ENCODE data around the gene RPL13A. TPM values are rescaled to one million over a fixed set of nuclear protein-coding genes. Genes with fewer than 3 reads are reported as not detected.

The RPL13A gene
- total RNA-seq, 1 experiment from 2014 or later: 3,819 TPM

DNA sequence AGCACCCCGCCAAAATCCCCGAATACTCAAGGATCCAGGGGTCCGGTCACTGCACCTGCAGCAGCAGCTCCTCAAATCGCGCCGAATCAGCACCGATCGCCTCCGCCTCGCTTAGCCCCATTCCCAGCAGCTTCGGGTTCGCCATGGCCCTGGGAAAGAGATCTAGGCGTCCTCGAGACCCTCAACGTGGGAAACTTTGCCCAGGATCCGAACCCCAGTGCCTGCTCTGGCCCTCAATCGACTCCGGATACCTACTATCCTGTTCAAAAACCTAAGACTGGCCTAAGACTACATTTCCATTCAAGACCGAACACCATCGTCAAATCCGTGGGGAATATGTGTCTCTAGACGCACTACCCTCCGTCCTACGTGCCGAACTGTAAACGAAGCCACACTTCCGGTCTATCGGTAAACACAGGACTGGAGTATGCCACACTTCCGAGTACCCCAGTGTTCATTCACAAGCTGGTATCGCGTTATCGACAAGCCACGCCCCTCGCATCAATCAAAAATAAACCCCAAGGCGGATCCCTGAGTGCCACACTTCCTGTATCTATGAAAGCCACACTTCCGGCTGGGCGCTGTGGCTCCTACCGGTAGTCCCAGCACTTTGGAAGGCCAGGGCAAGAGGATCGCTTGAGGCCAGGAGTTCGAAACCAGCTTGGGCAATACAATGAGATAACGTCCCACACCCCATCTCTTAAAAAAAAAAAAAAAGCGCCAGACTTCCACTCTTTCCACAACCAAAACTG is 35.8 kb upstream of the RPL13A start, which contains the start of gene PIH1D1:
Gene PIH1D1, minus strand, starts transcription at position 385 of the 752 bp plus-strand sequence. Its CDS starts 240 bp downstream, at position 145.
- intact Hi-C loops (cut with micrococcal nuclease): loop anchor here (5.0 kb wide), 1 partner anchor 36 kb away; the partner anchor contains the start of gene RPL13A
- no peaks in the 10 kb centered on the region for H3K9me3 Mint-ChIP-seq (ENCODE audit: unreplicated experiment)
- POLR2A ChIA-PET: interaction anchor here (0.5 to 4.8 kb wide), 28 partner anchors 9 to 1726 kb away, joined by 3 to 43 read pairs (median 4); partner anchors contain the start of genes BCL2L12, GYS1, IRF3 and NOSIP
- CTCF ChIA-PET: interaction anchor here (0.5 to 1.6 kb wide), 7 partner anchors 22 to 231 kb away, joined by 3 to 7 read pairs (median 3); no protein-coding TSS in a partner anchor
- H3K36me3 Mint-ChIP-seq (ENCODE audit: insufficient read depth, unreplicated experiment): peaks cover 45% of the 10 kb centered on the region
- no peaks in the 10 kb centered on the region for H3K27me3 Mint-ChIP-seq (ENCODE audit: insufficient read depth, unreplicated experiment)
- peak; percentile 100 for DNase-seq (ENCODE audit: unreplicated experiment)
- H3K4me3 Mint-ChIP-seq (ENCODE audit: unreplicated experiment): peak within 1 kb of the TSS; percentile 96
- H3K27ac Mint-ChIP-seq (ENCODE audit: low read depth, unreplicated experiment): peak within 1 kb of the TSS; percentile 100
- H3K4me1 Mint-ChIP-seq (ENCODE audit: insufficient read depth, unreplicated experiment): peaks cover 16% of the 10 kb centered on the region
- TSS peak; percentile 83 for BruUV-seq (replicated peaks)
- TF ChIP-seq, protein P1, sequence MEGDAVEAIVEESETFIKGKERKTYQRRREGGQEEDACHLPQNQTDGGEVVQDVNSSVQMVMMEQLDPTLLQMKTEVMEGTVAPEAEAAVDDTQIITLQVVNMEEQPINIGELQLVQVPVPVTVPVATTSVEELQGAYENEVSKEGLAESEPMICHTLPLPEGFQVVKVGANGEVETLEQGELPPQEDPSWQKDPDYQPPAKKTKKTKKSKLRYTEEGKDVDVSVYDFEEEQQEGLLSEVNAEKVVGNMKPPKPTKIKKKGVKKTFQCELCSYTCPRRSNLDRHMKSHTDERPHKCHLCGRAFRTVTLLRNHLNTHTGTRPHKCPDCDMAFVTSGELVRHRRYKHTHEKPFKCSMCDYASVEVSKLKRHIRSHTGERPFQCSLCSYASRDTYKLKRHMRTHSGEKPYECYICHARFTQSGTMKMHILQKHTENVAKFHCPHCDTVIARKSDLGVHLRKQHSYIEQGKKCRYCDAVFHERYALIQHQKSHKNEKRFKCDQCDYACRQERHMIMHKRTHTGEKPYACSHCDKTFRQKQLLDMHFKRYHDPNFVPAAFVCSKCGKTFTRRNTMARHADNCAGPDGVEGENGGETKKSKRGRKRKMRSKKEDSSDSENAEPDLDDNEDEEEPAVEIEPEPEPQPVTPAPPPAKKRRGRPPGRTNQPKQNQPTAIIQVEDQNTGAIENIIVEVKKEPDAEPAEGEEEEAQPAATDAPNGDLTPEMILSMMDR (IDR thresholded peaks at IDR 0.05; ENCODE audit: unreplicated experiment): no peak

DNA sequence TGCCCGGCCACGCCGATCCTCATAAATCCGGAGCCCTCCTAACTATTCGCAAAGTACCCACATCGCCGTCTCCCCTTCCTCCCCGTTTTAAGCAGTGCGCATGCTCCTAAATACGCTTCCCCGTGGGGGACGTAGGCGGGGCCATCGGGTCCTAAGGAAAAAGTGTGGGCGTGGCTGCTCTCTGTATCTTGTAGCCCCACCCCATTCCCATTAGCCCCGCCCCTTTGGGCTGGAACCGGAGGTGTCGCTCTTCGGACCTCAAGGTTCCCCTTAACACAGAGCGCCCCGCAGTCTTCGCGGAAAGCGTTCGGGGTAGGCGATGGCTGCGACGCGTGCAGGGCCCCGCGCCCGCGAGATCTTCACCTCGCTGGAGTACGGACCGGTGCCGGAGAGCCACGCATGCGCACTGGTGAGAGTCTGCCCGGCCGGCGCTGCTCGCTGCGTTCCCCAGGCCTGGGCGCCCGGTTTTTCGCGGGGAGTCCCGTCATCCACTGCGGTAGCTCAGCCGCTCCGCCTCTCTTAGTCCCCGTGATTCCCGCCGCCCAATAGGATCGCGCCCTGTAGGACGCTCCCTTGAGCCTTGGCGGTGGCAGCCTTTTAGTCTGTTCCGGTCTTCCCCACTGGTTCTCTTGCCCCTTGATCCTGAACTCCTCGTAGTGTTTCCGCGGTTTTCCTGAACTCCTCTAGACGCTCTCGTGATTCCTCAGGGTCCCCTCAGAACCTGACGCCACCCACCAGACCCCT is 34.2 kb upstream of the RPL13A start, which contains the start of gene ALDH16A1:
Gene ALDH16A1, plus strand, starts transcription at position 213 of the 744 bp plus-strand sequence. Its CDS starts 107 bp downstream, at position 320.
- ChIA-PET POLR2A (interaction anchor here (0.6 to 4.8 kb wide), 21 partner anchors 8 to 1403 kb away, joined by 3 to 43 read pairs (median 4); partner anchors contain the start of genes ATF5, DKKL1, GYS1 and IRF3), CTCF (interaction anchor here (0.6 to 1.2 kb wide), 3 partner anchors 26 to 203 kb away, joined by 3 to 5 read pairs (median 3); no protein-coding TSS in a partner anchor)
- Mint-ChIP-seq H3K4me3 (ENCODE audit: unreplicated experiment) (peak within 1 kb of the TSS; percentile 96), H3K9me3 (ENCODE audit: unreplicated experiment) (no peaks in the 10 kb centered on the region), H3K27me3 (ENCODE audit: insufficient read depth, unreplicated experiment) (no peaks in the 10 kb centered on the region), H3K36me3 (ENCODE audit: insufficient read depth, unreplicated experiment) (peaks cover 41% of the 10 kb centered on the region), H3K4me1 (ENCODE audit: insufficient read depth, unreplicated experiment) (peaks cover 16% of the 10 kb centered on the region), H3K27ac (ENCODE audit: low read depth, unreplicated experiment) (peak within 1 kb of the TSS; percentile 100)
- BruUV-seq (replicated peaks): no TSS peak
- intact Hi-C loops (cut with micrococcal nuclease): loop anchor here (5.0 kb wide), 1 partner anchor 34 kb away; the partner anchor contains the start of gene RPL13A
- TF ChIP-seq, protein P1 (IDR thresholded peaks at IDR 0.05; ENCODE audit: unreplicated experiment): no peak
- DNase-seq (ENCODE audit: unreplicated experiment): peak; percentile 99

DNA sequence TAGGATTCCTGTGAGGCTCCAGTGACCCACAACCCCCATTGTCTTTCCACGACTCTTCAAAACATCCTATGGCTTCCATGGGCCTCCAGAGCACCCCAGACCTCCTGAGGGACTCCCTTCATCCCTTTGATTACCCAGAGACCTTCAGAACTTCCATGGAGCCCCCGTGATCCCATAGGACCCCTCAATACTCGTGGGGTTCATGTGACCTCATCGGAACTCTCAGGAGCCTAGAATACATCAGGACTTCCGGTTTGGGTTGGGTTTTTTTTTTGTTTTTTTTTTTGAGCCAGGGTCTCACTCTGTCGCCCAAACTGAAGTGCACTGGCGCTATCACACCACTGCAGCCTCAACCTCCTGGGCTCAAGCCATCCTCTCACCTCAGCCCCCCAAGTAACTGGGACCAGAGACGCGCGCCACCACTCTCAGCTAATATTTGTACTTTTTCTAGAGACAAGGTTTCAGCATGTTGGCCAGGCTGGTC is 33.6 kb upstream of the RPL13A start:
- Mint-ChIP-seq H3K27ac (ENCODE audit: low read depth, unreplicated experiment) (peak overlapping the region; percentile 100), H3K9me3 (ENCODE audit: unreplicated experiment) (no peaks in the 10 kb centered on the region), H3K36me3 (ENCODE audit: insufficient read depth, unreplicated experiment) (peaks cover 40% of the 10 kb centered on the region), H3K4me1 (ENCODE audit: insufficient read depth, unreplicated experiment) (peaks cover 16% of the 10 kb centered on the region), H3K27me3 (ENCODE audit: insufficient read depth, unreplicated experiment) (no peaks in the 10 kb centered on the region), H3K4me3 (ENCODE audit: unreplicated experiment) (peak overlapping the region; percentile 96)
- no peak for DNase-seq (ENCODE audit: unreplicated experiment)
- TF ChIP-seq, protein P1 (IDR thresholded peaks at IDR 0.05; ENCODE audit: unreplicated experiment): no peak
- BruUV-seq (replicated peaks): TSS peak; percentile 91
- POLR2A ChIA-PET: interaction anchor here (0.6 to 4.8 kb wide), 18 partner anchors 9 to 1403 kb away, joined by 3 to 43 read pairs (median 4); partner anchors contain the start of genes ATF5, DKKL1, GYS1 and IRF3
- CTCF ChIA-PET: interaction anchor here (0.6 to 1.2 kb wide), 3 partner anchors 61 to 1271 kb away, joined by 3 to 5 read pairs (median 3); no protein-coding TSS in a partner anchor
- intact Hi-C loops (cut with micrococcal nuclease): loop anchor here (5.0 kb wide), 1 partner anchor 34 kb away; the partner anchor contains the start of gene RPL13A

All from MCF 10A (cell line).